HFFc6 (cell line): ENCODE measurements around the gene ERCC2. TPM values are rescaled to one million over a fixed set of nuclear protein-coding genes. Genes with fewer than 3 reads are reported as not detected.

Experiments
- DNase-seq: peaks from one replicate; pipeline ENCODE4 v3.0.0-alpha.2; 2018
- H3K27ac Mint-ChIP-seq: 2 replicates; pipeline ENCODE4 v1.8.0; 2020; ENCODE audit warnings: mild to moderate bottlenecking, mixed read lengths
- H3K27me3 Mint-ChIP-seq: 2 replicates; pipeline ENCODE4 v1.8.0; 2021; ENCODE audit warnings: mild to moderate bottlenecking, moderate library complexity, mixed read lengths; ENCODE audit not compliant: insufficient read depth
- H3K36me3 Mint-ChIP-seq: 2 replicates; pipeline ENCODE4 v1.8.0; 2021; ENCODE audit warnings: low read depth, mixed read lengths
- H3K4me1 Mint-ChIP-seq: 2 replicates; pipeline ENCODE4 v1.8.0; 2020; ENCODE audit warnings: low read depth, mixed read lengths
- H3K4me3 Mint-ChIP-seq: 2 replicates; pipeline ENCODE4 v1.8.0; 2020; ENCODE audit warnings: mild to moderate bottlenecking, moderate library complexity, mixed read lengths
- H3K9me3 Mint-ChIP-seq: 2 replicates; pipeline ENCODE4 v1.8.0; 2020; ENCODE audit warnings: mild to moderate bottlenecking, mixed read lengths
- CTCF ChIP-seq: fragments of 200-600 bp; sonication (generic); IDR thresholded peaks from 2 replicates; pipeline ENCODE4 v1.5.0; 2021; ENCODE audit warnings: antibody characterized with exemption, mild to moderate bottlenecking
- total RNA-seq, 6 experiments: library from RNA; stranded (reverse); fragmentation: NEBNext Ultra II Directional; extraction: Animal tissue kit (Norgen Biotek cat#: 25700); gene quantifications; 2 replicates in 1 of 6; 3 replicates in 5 of 6; pipeline ENCODE4 v1.2.3, GENCODE V29; 2021

ERCC2 gene
- total RNA-seq, 6 experiments from 2014 or later: 80.2 to 108 (median 87.8) TPM

GRCh38 chr19:45403781-45404556 lies 33.6 kb upstream of the ERCC2 start:
- Mint-ChIP-seq H3K9me3 (no peaks in the 10 kb centered on the region), H3K4me1 (peaks cover 60% of the 10 kb centered on the region), H3K27me3 (peaks cover 17% of the 10 kb centered on the region), H3K36me3 (peaks cover 11% of the 10 kb centered on the region), H3K4me3 (peak overlapping the region; percentile 97), H3K27ac (peak overlapping the region; percentile 97)
- TF ChIP-seq CTCF: peak; percentile 75
- no peak for DNase-seq

DNA sequence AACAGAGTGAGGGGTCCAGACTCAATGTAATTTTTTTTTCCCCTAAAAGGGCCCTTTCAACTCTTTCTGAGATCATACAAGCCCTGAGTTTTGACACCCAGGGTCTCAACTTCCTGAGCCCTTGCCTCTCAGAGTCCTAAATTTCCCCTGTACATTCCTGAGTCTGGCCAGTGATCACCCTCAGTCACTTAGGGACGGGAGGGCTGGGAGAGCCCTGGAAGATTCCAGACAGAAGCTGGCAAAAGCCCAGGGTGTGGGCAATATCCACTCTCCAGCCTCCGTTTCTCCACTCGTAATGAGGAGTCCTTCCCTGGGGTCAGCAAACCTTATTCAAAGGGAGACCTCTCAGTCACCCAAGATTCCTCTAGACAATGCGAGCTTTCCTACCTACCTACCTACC lies 32.9 kb upstream of the ERCC2 start:
- H3K27ac Mint-ChIP-seq: peak overlapping the region; percentile 51
- no peak for DNase-seq
- no peaks in the 10 kb centered on the region for H3K9me3 Mint-ChIP-seq
- no peak for TF ChIP-seq CTCF
- H3K4me3 Mint-ChIP-seq: peak overlapping the region; percentile 97
- peaks cover 4% of the 10 kb centered on the region for H3K36me3 Mint-ChIP-seq
- H3K4me1 Mint-ChIP-seq: peaks cover 59% of the 10 kb centered on the region
- H3K27me3 Mint-ChIP-seq: peaks cover 15% of the 10 kb centered on the region

DNA sequence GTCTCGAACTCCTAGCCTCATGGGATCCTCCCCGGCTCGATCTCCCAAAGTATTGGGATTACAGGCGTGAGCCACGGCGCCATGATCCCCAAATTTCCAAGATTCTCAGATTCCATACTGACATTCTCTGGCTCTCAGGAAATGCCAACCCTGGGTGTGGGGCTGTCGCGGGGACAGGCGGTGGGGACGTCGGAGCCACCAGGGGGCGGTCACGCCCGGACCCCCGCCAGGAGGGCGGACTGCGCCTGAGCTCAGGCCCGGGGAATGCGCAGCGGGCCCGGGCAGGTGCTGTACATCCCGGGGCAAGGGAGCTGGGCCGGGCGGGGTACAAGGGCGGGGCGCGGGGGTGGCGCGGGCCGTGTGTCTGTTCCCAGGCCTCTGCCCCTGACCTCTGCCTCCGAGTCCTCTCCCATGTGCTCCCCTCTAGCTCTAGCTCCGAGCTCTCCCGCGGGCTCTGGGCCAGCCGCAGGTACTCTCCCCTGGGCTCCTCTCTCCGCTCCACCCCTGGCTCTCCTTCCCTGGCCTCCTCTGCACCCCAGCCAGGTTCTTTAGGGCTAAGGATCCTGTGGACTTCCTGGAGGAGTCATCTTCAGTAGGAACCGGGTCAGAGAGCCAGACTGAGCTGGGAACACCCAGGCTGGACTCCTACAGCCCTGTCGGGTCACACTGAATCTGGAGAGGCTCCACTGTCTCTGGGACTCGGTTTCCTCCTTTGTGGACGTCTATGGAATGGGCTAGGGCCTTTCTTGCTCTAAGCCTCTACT lies 32.1 kb upstream of the ERCC2 start:
- no peaks in the 10 kb centered on the region for H3K36me3 Mint-ChIP-seq
- peak; percentile 77 for TF ChIP-seq CTCF
- H3K4me1 Mint-ChIP-seq: peaks cover 51% of the 10 kb centered on the region
- no peaks in the 10 kb centered on the region for H3K9me3 Mint-ChIP-seq
- DNase-seq: no peak
- peak overlapping the region; percentile 59 for H3K27ac Mint-ChIP-seq
- H3K27me3 Mint-ChIP-seq: peaks cover 14% of the 10 kb centered on the region
- peak overlapping the region; percentile 97 for H3K4me3 Mint-ChIP-seq

DNA sequence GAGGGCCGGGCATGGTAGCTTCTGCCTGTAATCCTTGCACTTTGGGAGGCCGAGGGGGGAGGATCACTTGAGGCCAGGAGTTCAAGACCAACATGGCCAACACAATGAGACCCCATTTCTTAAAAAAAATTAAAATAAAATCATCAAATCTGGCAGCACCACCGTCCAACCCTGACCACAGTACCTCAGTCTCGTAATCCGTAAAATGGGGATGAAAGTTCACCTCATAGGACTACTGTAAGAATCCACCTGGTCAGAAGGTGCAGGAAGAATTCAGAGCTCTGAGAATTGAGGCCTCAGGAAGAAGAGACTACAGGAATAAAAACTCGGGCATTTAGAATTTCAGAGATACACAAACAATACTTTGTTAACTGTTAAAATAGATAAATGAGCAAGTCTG lies 31.4 kb upstream of the ERCC2 start:
- Mint-ChIP-seq H3K36me3 (no peaks in the 10 kb centered on the region), H3K4me1 (peaks cover 46% of the 10 kb centered on the region), H3K9me3 (no peaks in the 10 kb centered on the region), H3K4me3 (no peak overlapping the region), H3K27ac (no peak overlapping the region), H3K27me3 (peaks cover 14% of the 10 kb centered on the region)
- DNase-seq: no peak
- TF ChIP-seq CTCF: no peak

DNA sequence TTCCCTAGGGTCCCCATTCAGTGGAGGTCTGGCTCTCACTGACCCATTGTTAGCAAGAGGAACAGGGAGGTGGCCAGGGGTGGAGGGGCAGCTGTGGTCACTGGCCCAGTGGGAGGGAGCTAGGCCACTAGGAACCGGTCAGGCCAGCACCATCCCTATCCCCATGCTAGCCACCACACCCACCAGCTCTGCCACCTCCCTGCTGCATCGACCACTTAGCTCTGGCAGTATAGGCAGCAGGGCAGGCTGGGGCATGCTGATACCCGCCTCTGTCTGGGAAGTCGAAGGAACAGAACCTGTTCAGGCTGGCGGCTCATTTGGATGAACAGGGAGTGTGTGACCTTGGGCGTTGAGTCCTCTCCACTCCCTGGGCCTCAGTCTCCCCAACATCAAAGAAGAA lies 29.8 kb upstream of the ERCC2 start:
- H3K4me1 Mint-ChIP-seq: peaks cover 39% of the 10 kb centered on the region
- H3K36me3 Mint-ChIP-seq: no peaks in the 10 kb centered on the region
- no peak for TF ChIP-seq CTCF
- H3K27ac Mint-ChIP-seq: no peak overlapping the region
- no peak overlapping the region for H3K4me3 Mint-ChIP-seq
- H3K27me3 Mint-ChIP-seq: peaks cover 4% of the 10 kb centered on the region; the same call in 1 of the 2 replicates
- no peaks in the 10 kb centered on the region for H3K9me3 Mint-ChIP-seq
- DNase-seq: no peak
